GM18508 (cell line): ENCODE data around the gene HMCN1.

ENCODE experiments used
- ATAC-seq: cut with Tn5 transposase; IDR thresholded peaks from one replicate; pipeline ENCODE4 v1.9.1; 2021; ENCODE audit warnings: moderate number of reproducible peaks; ENCODE audit not compliant: insufficient read depth, unreplicated experiment

The HMCN1 gene

GRCh38 chr1:185942961-185943360 lies 208.8 kb downstream of the HMCN1 start:
- ATAC-seq, result no peak

- ATAC-seq, result no peak
Measured at GRCh38 chr1:185956881-185957280, 222.7 kb downstream of the HMCN1 start.

- no peak for ATAC-seq
Measured at GRCh38 chr1:185957441-185958363, 223.5 kb downstream of the HMCN1 start.

- no peak for ATAC-seq
Measured at GRCh38 chr1:185960422-185961321, 226.5 kb downstream of the HMCN1 start.

- ATAC-seq, result no peak
Measured at GRCh38 chr1:185961664-185962063, 227.5 kb downstream of the HMCN1 start.

- no peak for ATAC-seq
Measured at GRCh38 chr1:185964946-185965345, 230.8 kb downstream of the HMCN1 start.

- no peak for ATAC-seq
Measured at GRCh38 chr1:185965870-185966269, 231.7 kb downstream of the HMCN1 start.

- ATAC-seq, result no peak
Measured at GRCh38 chr1:185966471-185966870, 232.3 kb downstream of the HMCN1 start.

GRCh38 chr1:185969028-185969427 lies 234.8 kb downstream of the HMCN1 start:
- no peak for ATAC-seq

- no peak for ATAC-seq
Measured at GRCh38 chr1:185969524-185969991, 235.4 kb downstream of the HMCN1 start.

GRCh38 chr1:185971688-185972087 lies 237.5 kb downstream of the HMCN1 start:
- no peak for ATAC-seq

GRCh38 chr1:185972096-185972850 lies 238.1 kb downstream of the HMCN1 start:
- ATAC-seq, result no peak

- ATAC-seq, result no peak
Measured at GRCh38 chr1:185973645-185974044, 239.5 kb downstream of the HMCN1 start.

GRCh38 chr1:185974367-185975170 lies 240.4 kb downstream of the HMCN1 start:
- no peak for ATAC-seq

GRCh38 chr1:185980891-185981290 lies 246.7 kb downstream of the HMCN1 start:
- no peak for ATAC-seq

GRCh38 chr1:185984113-185984836 lies 250.1 kb downstream of the HMCN1 start:
- ATAC-seq, result no peak

GRCh38 chr1:185987611-185988321 lies 253.6 kb downstream of the HMCN1 start:
- ATAC-seq, result no peak

GRCh38 chr1:185990565-185990964 lies 256.4 kb downstream of the HMCN1 start:
- ATAC-seq, result no peak
